ENCODE results near the gene DOC2B.

- TF ChIP-seq MAX (CRISPR knock-in tag; IDR thresholded peaks at IDR 0.05) (no peak), ESRRA (IDR thresholded peaks at IDR 0.05; ENCODE audit: borderline replicate concordance, low read depth) (no peak), SP2 (IDR thresholded peaks at IDR 0.05; ENCODE audit: extremely low read depth, low read depth, low read length, poor library complexity, severe bottlenecking) (no peak), TARDBP (IDR thresholded peaks at IDR 0.05) (no peak), GABPB1 (CRISPR knock-in tag; IDR thresholded peaks at IDR 0.05) (no peak), SREBF2 (CRISPR knock-in tag; IDR thresholded peaks at IDR 0.05) (no peak)
These were observed 751 bp upstream of the DOC2B start for GRCh38 chr17:182050-182751.
